Right renal cortex interstitium (tissue), 3 donors: ENCODE measurements around the gene LAIR1. TPM values are rescaled to one million over a fixed set of nuclear protein-coding genes. Genes with fewer than 3 reads are reported as not detected.
"Not testable (repeated sequence)": the region's sequence is repeated elsewhere in the genome, so short reads cannot be mapped to it uniquely, and the experiment has no call there.

Experiments
- DNase-seq, 3 donors: peaks; one replicate each; pipeline ENCODE4 v3.0.0-alpha.2; 2013; ENCODE audit warnings: low read depth in 3 of 3, low spot score in 2 of 3
- polyA plus RNA-seq, 3 donors: library from polyadenylated mRNA; unstranded; fragments of 120-200 nt; gene quantifications; one replicate each; pipeline ENCODE4 v1.2.1, GENCODE V29; 2013; ENCODE audit not compliant: insufficient read length in 3 of 3

LAIR1 gene
- 1 to 10 TPM; 3.1 to 5.1 (median 3.7) TPM for polyA plus RNA-seq

- no peak for DNase-seq
These were observed at the start of gene LAIR1 for GRCh38 chr19:54364775-54365257. Gene LAIR1, minus strand, starts transcription at chr19:54364931. Its CDS starts 127 bp downstream, at chr19:54364804.

GRCh38 chr19:54414156-54414555, 49.4 kb upstream of the LAIR1 start:
- DNase-seq = no peak

DNA sequence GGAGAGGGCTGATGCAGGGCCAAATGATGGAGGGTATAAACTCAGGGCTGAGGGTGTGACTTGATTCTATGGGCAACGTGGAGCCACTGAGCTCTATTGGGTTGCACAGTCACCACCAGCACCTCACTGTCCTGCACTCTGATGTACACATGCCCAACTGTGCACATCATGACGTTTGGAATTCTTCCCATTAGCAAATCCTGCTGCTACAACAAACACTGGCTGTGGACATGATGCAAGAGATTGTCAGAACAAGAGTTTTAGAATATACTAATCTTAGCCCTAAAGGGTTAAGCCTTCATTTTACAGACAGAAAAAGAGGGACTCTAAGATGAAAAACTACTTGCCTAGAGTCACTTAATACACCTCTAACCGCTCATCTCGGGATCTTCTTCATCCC, 48.1 kb upstream of the LAIR1 start:
- no peak for DNase-seq

DNA sequence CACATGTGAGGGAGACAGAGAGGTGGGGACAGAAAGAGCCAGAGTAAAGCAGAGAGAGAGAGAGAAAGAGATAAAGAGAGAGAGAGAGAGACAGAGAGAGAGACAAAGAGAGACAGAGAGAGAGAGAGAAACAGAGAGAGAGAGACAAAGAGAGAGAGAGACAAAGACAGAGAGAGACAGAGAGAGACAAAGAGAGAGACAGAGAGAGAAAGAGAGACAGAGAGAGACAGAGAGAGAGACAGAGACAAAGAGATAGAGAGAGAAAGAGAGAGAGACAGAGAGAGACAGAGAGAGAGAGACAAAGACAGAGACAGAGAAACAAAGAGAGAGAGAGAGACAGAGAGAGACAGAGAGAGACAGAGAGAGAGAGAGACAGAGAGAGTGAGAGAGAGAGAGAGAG, 46.3 kb upstream of the LAIR1 start:
- no peak for DNase-seq

DNA sequence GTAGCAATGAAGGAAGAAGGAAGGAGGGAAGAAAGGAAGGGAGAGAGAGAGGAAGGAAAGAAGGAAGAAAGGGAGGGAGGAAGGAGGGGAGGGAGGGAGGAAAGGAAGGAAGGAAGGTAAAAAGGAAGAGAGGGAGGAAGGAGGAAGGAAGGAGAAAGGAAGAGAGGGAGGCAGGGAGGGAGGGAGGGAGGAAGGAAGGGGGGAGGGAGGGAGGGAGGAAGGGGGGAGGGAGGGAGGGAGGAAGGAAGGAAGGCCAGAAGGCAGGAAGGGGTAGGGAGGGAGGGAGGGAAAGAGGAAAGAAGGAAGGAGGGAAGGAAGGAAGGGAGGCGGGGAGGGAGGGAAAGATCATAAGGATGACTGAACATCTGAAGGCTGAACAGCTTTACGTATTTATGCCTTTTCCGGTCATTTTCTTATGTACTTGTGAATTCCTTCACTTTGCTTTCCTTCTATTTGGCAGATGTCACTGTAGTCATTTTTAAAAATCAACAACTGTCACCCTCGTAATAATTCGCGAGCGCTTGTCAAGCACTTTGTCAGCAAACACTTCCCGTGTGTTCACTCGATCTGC, 43.8 kb upstream of the LAIR1 start:
- no peak for DNase-seq

DNA sequence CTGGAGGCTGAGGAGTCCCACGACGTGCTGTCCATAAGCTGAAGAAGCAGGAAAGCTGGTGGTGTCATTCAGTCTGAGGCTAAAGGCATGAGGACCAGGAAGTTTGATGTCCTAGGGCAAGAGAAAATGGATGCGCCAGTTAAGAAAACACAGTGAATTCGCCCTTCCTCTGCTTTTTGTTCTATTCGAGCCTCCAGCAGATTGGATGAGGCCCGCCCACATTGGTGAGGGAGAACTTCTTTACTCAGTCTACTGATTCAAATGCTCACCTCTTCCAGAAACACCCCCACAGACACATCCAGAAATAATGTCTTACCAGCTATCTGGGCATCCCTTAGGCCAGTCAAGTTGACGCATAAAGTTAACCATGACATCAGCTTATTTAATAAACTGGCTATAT, 43.0 kb upstream of the LAIR1 start:
- DNase-seq = no peak

DNA sequence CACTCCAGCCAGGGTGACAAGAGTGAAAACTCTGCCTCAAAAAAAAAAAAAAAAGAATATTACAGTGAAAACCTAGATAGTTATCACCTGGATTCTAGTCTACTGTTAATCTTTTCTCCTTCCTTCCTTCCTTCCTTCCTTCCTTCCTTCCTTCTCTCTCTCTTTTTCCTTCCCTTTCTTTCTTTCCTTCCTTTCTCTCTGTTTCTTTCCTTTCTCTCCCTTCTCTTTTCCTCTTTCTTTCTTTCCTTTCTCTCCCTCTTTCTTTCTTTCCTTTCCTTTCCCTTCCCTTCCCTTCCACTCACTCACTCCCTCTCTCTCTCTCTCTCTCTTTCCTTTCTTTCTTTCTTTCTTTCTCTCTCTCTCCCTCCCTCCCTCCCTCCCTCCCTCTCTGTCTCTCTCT, 40.9 kb upstream of the LAIR1 start:
- no peak for DNase-seq

- no peak for DNase-seq
These were observed 38.3 kb upstream of the LAIR1 start for GRCh38 chr19:54403054-54403453.

- DNase-seq = no peak
These were observed 36.2 kb upstream of the LAIR1 start for GRCh38 chr19:54400913-54401312.

DNA sequence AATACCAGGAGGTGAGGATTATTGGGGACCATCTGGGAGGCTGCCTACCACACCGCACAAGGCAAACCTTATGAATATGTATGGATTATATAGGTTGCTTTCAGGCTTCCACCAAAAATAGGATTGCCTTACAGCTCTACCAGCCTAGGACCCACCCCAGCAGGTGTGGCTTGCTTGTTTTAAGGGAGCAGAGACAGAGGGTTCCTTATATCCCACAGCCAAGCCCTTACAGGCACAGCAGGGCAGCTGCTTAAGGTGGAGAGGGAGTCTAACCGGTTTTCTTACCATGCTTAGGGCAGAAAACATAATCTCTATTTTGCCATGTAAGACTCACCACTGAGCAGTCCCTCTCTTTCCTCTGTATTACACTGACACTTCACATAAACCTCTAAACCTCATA, 34.5 kb upstream of the LAIR1 start:
- DNase-seq = no peak

DNA sequence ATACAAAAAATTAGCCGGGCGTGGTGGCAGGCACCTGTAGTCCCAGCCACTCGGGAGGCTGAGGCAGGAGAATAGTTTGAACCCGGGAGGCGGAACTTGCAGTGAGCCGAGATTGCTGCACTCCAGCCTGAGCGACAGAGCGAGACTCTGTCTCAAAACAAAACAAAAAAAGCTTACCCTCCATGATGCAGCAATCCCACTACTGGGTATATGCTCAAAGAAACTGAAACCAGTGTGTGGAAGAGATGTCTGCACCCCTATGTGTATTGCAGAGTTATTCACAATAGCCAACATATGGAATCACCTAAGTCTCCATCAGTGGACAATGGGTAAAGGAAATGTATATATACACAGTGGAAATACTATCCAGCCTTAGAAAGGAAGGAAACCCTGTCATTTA, 31.0 kb upstream of the LAIR1 start:
- DNase-seq = no peak

GRCh38 chr19:54393381-54393780, 28.6 kb upstream of the LAIR1 start:
- no peak for DNase-seq

DNA sequence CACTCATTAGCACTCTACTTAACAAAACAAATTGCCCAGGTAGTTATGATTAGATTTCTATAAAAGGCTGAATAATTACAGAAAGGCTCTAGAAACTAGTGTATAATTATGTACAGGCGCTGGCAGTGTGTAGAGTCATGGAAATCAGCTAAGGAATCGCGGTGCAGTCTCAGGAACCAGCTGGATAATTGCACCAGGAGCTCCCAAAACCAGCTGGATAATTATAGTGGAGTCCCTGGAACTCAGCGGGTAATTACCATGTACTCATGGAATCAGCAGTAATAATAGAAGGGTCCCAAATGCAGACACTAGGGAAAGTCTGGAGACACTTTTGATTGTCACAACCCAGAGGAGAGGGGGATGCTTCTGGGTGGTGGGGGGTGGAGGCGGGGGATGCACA, 27.4 kb upstream of the LAIR1 start:
- DNase-seq = no peak

- DNase-seq = no peak
These were observed 26.9 kb upstream of the LAIR1 start for GRCh38 chr19:54391589-54392061.

DNA sequence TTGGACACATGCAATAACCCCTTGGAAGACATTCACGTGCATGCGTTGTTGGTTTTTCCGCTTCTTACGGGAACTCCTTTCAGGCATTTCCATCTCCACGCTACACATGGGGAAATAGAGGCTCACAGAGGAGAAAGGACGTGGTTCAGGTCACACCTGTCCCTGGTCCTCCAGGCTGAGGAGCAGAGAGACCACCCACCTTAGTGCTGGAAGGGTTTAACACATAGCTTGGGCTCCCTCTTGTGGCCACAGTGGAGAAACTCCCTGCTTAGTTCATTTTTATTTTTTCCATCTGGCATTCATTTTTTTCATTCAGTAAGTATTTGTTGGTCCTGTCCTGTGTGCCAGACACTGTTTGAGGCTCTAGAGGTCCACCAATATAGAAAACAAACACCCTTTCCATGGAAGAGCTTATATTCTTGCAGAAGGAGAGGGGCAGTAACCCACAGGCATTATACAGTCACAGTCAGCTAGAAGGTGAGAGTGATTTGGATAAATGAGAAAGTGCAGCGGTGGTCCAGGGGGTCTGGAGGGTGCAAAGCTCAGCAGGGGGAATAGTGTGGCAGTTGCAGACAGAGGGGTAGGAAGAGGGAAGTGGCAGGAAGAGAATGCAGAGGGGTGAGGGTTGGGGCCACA, 26.3 kb upstream of the LAIR1 start:
- DNase-seq = peak in 2 of 3 donors; percentile 60 to 62

DNA sequence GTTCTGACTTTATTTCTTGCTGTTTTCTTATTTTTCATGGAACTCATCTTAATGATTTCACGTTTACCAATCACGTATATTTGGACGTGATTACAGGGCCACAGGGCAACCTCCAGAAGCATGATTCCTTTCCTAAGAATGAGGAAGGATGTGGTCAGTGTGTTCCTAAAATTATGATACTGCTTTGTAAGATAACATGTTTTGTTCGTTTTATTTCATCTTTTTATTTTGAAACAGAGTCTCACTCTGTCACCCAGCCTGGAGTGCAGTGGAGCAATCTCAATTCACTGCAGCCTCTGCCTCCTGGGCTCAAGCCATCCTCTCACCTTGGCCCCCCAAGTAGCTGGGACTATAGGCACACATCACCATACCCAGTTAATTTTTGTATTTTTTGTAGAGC, 24.8 kb upstream of the LAIR1 start:
- no peak for DNase-seq

DNA sequence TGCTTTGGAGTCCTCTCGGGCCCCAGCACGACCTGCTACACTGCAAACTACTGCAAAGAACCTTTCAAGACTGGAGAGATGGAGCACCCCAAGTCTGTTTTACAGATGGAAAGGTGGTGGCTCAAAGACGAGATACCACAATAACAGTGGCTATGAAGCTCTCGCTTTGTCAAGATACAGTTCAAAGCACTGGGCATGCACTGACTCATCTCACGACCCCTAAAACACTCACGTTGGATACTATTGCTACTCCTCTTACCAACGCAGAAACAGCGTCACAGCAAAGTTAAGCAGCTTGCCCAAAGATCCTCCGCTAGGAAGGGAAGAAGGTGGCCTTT, 24.0 kb upstream of the LAIR1 start:
- DNase-seq = no peak

GRCh38 chr19:54387991-54388801, 23.5 kb upstream of the LAIR1 start:
- no peak for DNase-seq

GRCh38 chr19:54383330-54383729, 18.6 kb upstream of the LAIR1 start:
- DNase-seq = no peak

DNA sequence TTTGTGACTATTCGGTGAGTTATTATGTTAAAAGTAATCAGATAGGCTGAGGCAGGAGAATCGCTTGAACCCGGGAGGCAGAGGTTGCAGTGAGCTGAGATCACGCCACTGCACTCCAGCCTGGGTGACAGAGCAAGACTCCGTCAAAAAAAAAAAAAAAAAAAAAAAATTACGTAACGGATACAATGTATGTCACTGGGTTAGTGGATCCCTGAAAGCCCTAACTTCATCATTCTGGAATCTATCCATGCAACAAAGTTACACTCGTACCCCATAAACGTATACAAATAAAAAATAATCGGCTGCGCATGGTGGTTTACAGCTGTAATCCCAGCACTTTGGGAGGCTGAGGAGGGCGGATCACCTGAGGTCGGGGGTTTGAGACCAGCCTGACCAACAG, 17.3 kb upstream of the LAIR1 start:
- DNase-seq = not testable (repeated sequence)

GRCh38 chr19:54380897-54381296, 16.2 kb upstream of the LAIR1 start:
- DNase-seq = no peak

DNA sequence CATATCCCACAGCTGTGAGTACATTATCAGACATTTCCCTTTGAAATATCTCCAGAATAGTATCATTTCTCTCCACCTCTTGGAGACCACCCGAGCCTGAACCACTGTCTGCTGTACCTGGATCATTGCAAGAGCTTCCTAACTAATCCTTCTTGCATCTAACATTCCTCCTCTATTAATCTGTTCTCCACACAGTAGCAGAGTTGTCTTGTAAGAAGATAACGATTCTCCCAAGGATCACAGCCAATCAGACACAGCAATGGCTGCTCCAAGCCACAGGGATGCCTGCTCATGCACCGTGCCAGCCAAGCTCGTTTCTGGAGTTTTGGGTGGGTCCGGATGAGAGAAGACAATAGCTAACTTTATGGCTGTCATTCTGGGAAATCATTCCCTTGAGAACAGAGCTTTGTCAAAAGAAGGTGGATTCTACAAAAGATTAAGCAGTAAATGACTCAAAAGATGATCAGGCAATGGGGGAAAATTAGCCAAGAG, 14.5 kb upstream of the LAIR1 start:
- DNase-seq = no peak
